ENCODE measurements around the gene GFM2. TPM values are rescaled to one million over a fixed set of nuclear protein-coding genes. Genes with fewer than 3 reads are reported as not detected.

The GFM2 gene
- total and polyA plus RNA-seq, 2 of the 8 experiments (the other 6 are each of a cell fraction or from before 2014, with no cell fraction given), result 17.8 to 30.6 TPM

GRCh38 chr5:74772359-74772758 lies 5.4 kb upstream of the GFM2 start (continued):
- TF ChIP-seq TEAD4 (IDR thresholded peaks at IDR 0.05; ENCODE audit: low read depth, low read length), result no peak
- no peak for TF ChIP-seq KDM1A (IDR thresholded peaks at IDR 0.05; ENCODE audit: borderline replicate concordance, low read length)
- no peak for TF ChIP-seq CBX5 (IDR thresholded peaks at IDR 0.05; ENCODE audit: low read depth, low read length)
- TF ChIP-seq SAP30 (IDR thresholded peaks at IDR 0.05; ENCODE audit: insufficient read depth, insufficient replicate concordance, low read length), result no peak
